ENCODE results near the gene NTNG2. TPM values are rescaled to one million over a fixed set of nuclear protein-coding genes. Genes with fewer than 3 reads are reported as not detected.

NTNG2 gene
- total and polyA plus RNA-seq, 2 of the 13 experiments (the other 11 are each of a cell fraction or from before 2014, with no cell fraction given) = 0.02 to 0.36 TPM

- 20% methylated on average over 8 of the region's 8 CpGs for WGBS (ENCODE audit: low lambda C conversion rate)
- Histone ChIP-seq H3K4me2 (ENCODE audit: low read depth, low read length) (no peak overlapping the region), H3K36me3 (replicated peaks in 1 of 2; ENCODE audit: control insufficient read depth in 1 of 2, insufficient read depth in 2 of 2, low read length in 2 of 2) (no peaks in the 10 kb centered on the region), H3K4me1 (ENCODE audit: insufficient read depth, low read length) (no peaks in the 10 kb centered on the region), H4K20me1 (ENCODE audit: insufficient read depth, low read length) (no peaks in the 10 kb centered on the region), H3K27ac (ENCODE audit: extremely low read length, insufficient read depth, low read length) (no peak overlapping the region), H2AFZ (ENCODE audit: low read length) (no peak overlapping the region), H3K9ac (ENCODE audit: insufficient read depth, low read depth, low read length) (no peak overlapping the region), H3K27me3 (ENCODE audit: control insufficient read depth in 1 of 2, insufficient read depth in 2 of 2, low read length in 2 of 2) (peaks cover 10 to 63% of the 10 kb centered on the region in 2 experiments), H3K9me3 (ENCODE audit: low read length) (no peaks in the 10 kb centered on the region), H3K4me3 (replicated peaks in 1 of 3; ENCODE audit: insufficient read depth in 1 of 3, low read depth in 2 of 3, low read length in 3 of 3) (no peak overlapping the region), H3K79me2 (ENCODE audit: insufficient read depth, low read length) (no peaks in the 10 kb centered on the region)
- ChIA-PET POLR2A (no interaction called here), CTCF (ENCODE audit: low intra/inter-chr PET ratio, low total read pairs) (no interaction called here)
- DNase-seq (ENCODE audit: low spot score) (no peak), ATAC-seq (no peak), FAIRE-seq (no peak)
- no TSS peak for BruUV-seq (replicated peaks)
- intact Hi-C loops (cut with micrococcal nuclease; ENCODE audit: unreplicated experiment) = no loop called here
- TF ChIP-seq ZNF180 (CRISPR knock-in tag; IDR thresholded peaks at IDR 0.05; ENCODE audit: borderline replicate concordance, low read depth) (no peak), CREBL2 (CRISPR knock-in tag; IDR thresholded peaks at IDR 0.05; ENCODE audit: borderline replicate concordance) (no peak), ZFYVE20 (CRISPR knock-in tag; IDR thresholded peaks at IDR 0.05; ENCODE audit: borderline replicate concordance, low read depth) (no peak), PLRG1 (conservative IDR thresholded peaks at IDR 0.05) (no peak), ZNF382 (CRISPR knock-in tag; IDR thresholded peaks at IDR 0.05; ENCODE audit: borderline replicate concordance) (no peak), KAT8 (CRISPR knock-in tag; IDR thresholded peaks at IDR 0.05) (no peak)
- in situ Hi-C loops (cut with HindIII; ENCODE audit: extremely low pct_ligation_motif_present, low pct_unique_long_range_greater_than_20kb) = no loop called here
Measured at GRCh38 chr9:132218208-132218607, 56.4 kb downstream of the NTNG2 start.

GRCh38 chr9:132221941-132222340, 60.1 kb downstream of the NTNG2 start:
- ATAC-seq (no peak), FAIRE-seq (no peak), DNase-seq (ENCODE audit: low spot score) (no peak)
- Histone ChIP-seq H3K36me3 (replicated peaks in 1 of 2; ENCODE audit: control insufficient read depth in 1 of 2, insufficient read depth in 2 of 2, low read length in 2 of 2) (no peaks in the 10 kb centered on the region), H3K9me3 (ENCODE audit: low read length) (no peaks in the 10 kb centered on the region), H4K20me1 (ENCODE audit: insufficient read depth, low read length) (no peaks in the 10 kb centered on the region), H3K27me3 (ENCODE audit: control insufficient read depth in 1 of 2, insufficient read depth in 2 of 2, low read length in 2 of 2) (peaks cover 9 to 61% of the 10 kb centered on the region in 2 experiments), H3K27ac (ENCODE audit: extremely low read length, insufficient read depth, low read length) (no peak overlapping the region), H2AFZ (ENCODE audit: low read length) (no peak overlapping the region), H3K4me2 (ENCODE audit: low read depth, low read length) (no peak overlapping the region), H3K4me3 (replicated peaks in 1 of 3; ENCODE audit: insufficient read depth in 1 of 3, low read depth in 2 of 3, low read length in 3 of 3) (no peak overlapping the region), H3K79me2 (ENCODE audit: insufficient read depth, low read length) (no peaks in the 10 kb centered on the region), H3K4me1 (ENCODE audit: insufficient read depth, low read length) (no peaks in the 10 kb centered on the region), H3K9ac (ENCODE audit: insufficient read depth, low read depth, low read length) (no peak overlapping the region)
- ChIA-PET CTCF (ENCODE audit: low intra/inter-chr PET ratio, low total read pairs) (no interaction called here), POLR2A (no interaction called here)
- in situ Hi-C loops (cut with HindIII; ENCODE audit: extremely low pct_ligation_motif_present, low pct_unique_long_range_greater_than_20kb) (no loop called here), intact Hi-C loops (cut with micrococcal nuclease; ENCODE audit: unreplicated experiment) (no loop called here)
- TF ChIP-seq ZNF12 (CRISPR knock-in tag; IDR thresholded peaks at IDR 0.05) (no peak), ZNF382 (CRISPR knock-in tag; IDR thresholded peaks at IDR 0.05; ENCODE audit: borderline replicate concordance) (no peak), ZNF746 (CRISPR knock-in tag; IDR thresholded peaks at IDR 0.05) (no peak), BATF2 (CRISPR knock-in tag; IDR thresholded peaks at IDR 0.05) (no peak), RNF2 (conservative IDR thresholded peaks at IDR 0.05; ENCODE audit: low read depth) (no peak), ZNF672 (CRISPR knock-in tag; IDR thresholded peaks at IDR 0.05) (no peak), MXI1 (IDR thresholded peaks at IDR 0.05; ENCODE audit: borderline replicate concordance, low read depth, low read length) (no peak), SP1 (IDR thresholded peaks at IDR 0.05) (no peak), SP1 (CRISPR knock-in tag; IDR thresholded peaks at IDR 0.05) (no peak), ZNF337 (CRISPR knock-in tag; IDR thresholded peaks at IDR 0.05; ENCODE audit: borderline replicate concordance, low read depth) (no peak), NFE2L1 (CRISPR knock-in tag; IDR thresholded peaks at IDR 0.05; ENCODE audit: borderline replicate concordance) (no peak), MEF2D (CRISPR knock-in tag; IDR thresholded peaks at IDR 0.05) (no peak)
- TF ChIP-seq, protein P1, sequence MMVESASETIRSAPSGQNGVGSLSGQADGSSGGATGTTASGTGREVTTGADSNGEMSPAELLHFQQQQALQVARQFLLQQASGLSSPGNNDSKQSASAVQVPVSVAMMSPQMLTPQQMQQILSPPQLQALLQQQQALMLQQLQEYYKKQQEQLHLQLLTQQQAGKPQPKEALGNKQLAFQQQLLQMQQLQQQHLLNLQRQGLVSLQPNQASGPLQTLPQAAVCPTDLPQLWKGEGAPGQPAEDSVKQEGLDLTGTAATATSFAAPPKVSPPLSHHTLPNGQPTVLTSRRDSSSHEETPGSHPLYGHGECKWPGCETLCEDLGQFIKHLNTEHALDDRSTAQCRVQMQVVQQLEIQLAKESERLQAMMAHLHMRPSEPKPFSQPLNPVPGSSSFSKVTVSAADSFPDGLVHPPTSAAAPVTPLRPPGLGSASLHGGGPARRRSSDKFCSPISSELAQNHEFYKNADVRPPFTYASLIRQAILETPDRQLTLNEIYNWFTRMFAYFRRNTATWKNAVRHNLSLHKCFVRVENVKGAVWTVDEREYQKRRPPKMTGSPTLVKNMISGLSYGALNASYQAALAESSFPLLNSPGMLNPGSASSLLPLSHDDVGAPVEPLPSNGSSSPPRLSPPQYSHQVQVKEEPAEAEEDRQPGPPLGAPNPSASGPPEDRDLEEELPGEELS (CRISPR knock-in tag; IDR thresholded peaks at IDR 0.05) = no peak
- no TSS peak for BruUV-seq (replicated peaks)
- 1% methylated on average over 6 of the region's 6 CpGs for WGBS (ENCODE audit: low lambda C conversion rate)

Measured in HepG2 (cell line).